SK-N-SH (cell line): ENCODE results near the gene SLC35A3. TPM values are rescaled to one million over a fixed set of nuclear protein-coding genes. Genes with fewer than 3 reads are reported as not detected.

Source experiments
- CTCF ChIA-PET: fragments of 300-600, 350-600 bp; formaldehyde crosslinking; extraction: SDS; loops from one replicate; lab custom pipeline; 2021; lab: Yijun Ruan, JAX
- POLR2A ChIA-PET: fragments of 350-600 bp; sonication (Branson Sonifier 250); formaldehyde crosslinking; extraction: SDS; loops from one replicate; lab custom pipeline; 2020; ENCODE audit warnings: antibody characterized with exemption, inconsistent platforms; lab: Yijun Ruan, JAX
- DNase-seq: peaks from one replicate; pipeline ENCODE4 v3.0.0; 2012
- H2AFZ ChIP-seq: fragments of 200-600 bp; sonication (generic); 2 replicates; pipeline ENCODE4 v1.8.1; 2016; ENCODE audit warnings: antibody characterized with exemption, mild to moderate bottlenecking, low read depth
- H3F3A ChIP-seq: fragments of 200-600 bp; sonication (generic); replicated peaks from 2 replicates; pipeline ENCODE3; 2016; ENCODE audit warnings: antibody characterized with exemption, mild to moderate bottlenecking; ENCODE audit not compliant: insufficient read depth
- H3K27ac ChIP-seq, 2 experiments: fragments of 200-500 bp in 1 of 2; fragments of 200-600 bp in 1 of 2; sonication (Bioruptor generic) in 1 of 2; sonication (generic), shearing (Covaris generic) in 1 of 2; 2 replicates each; pipeline versions ENCODE4 v1.5.1 to v1.6.1; 2014 to 2016; ENCODE audit warnings: low read depth in 2 of 2, inconsistent platforms in 1 of 2, low read length in 1 of 2, mild to moderate bottlenecking in 1 of 2, mixed read lengths in 1 of 2
- H3K27me3 ChIP-seq: fragments of 200-600 bp; sonication (generic), shearing (Covaris generic); 2 replicates; pipeline ENCODE4 v1.6.1; 2016; ENCODE audit warnings: mixed run types; ENCODE audit not compliant: insufficient read depth
- H3K36me3 ChIP-seq, 2 experiments: fragments of 200-500 bp in 1 of 2; fragments of 200-600 bp in 1 of 2; sonication (Bioruptor generic) in 1 of 2; sonication (generic) in 1 of 2; replicated peaks in 1 of 2; 2 replicates each; pipeline versions ENCODE3 to v1.5.1; 2014 to 2016; ENCODE audit warnings: low read length in 1 of 2, mild to moderate bottlenecking in 1 of 2; ENCODE audit not compliant: insufficient read depth in 2 of 2, control insufficient read depth in 1 of 2
- H3K4me1 ChIP-seq, 2 experiments: fragments of 200-500 bp in 1 of 2; fragments of 200-600 bp in 1 of 2; sonication (Bioruptor generic) in 1 of 2; sonication (generic), shearing (Covaris generic) in 1 of 2; 2 replicates each; pipeline versions ENCODE4 v1.5.1 to v1.6.1; 2014 to 2016; ENCODE audit warnings: low read depth in 1 of 2, low read length in 1 of 2, mixed run types in 1 of 2; ENCODE audit not compliant: insufficient read depth in 2 of 2, control insufficient read depth in 1 of 2
- H3K4me2 ChIP-seq: fragments of 200-600 bp; sonication (generic), shearing (Covaris generic); 2 replicates; pipeline ENCODE4 v1.6.1; 2017; ENCODE audit warnings: mixed run types
- H3K4me3 ChIP-seq, 2 experiments: fragments of 200-500 bp in 1 of 2; fragments of 200-600 bp in 1 of 2; sonication (Bioruptor generic) in 1 of 2; sonication (generic), shearing (Covaris generic) in 1 of 2; 2 replicates each; pipeline versions ENCODE4 v1.5.1 to v1.8.1; 2014 to 2016; ENCODE audit warnings: low read depth in 2 of 2, inconsistent platforms in 1 of 2, low read length in 1 of 2, mild to moderate bottlenecking in 1 of 2, mixed read lengths in 1 of 2, moderate library complexity in 1 of 2
- H3K79me2 ChIP-seq: fragments of 200-600 bp; sonication (generic); 2 replicates; pipeline ENCODE4 v1.8.1; 2017; ENCODE audit warnings: mild to moderate bottlenecking; ENCODE audit not compliant: insufficient read depth
- H3K9ac ChIP-seq: fragments of 200-600 bp; sonication (generic); 2 replicates; pipeline ENCODE4 v1.6.1; 2017; ENCODE audit warnings: mixed run types
- H3K9me2 ChIP-seq: fragments of 200-600 bp; sonication (generic); 2 replicates; pipeline ENCODE4 v1.6.1; 2017; ENCODE audit warnings: mixed run types
- H3K9me3 ChIP-seq: fragments of 200-600 bp; sonication (generic); 2 replicates; pipeline ENCODE4 v1.6.1; 2017; ENCODE audit warnings: mixed run types, mild to moderate bottlenecking, moderate library complexity
- H4K20me1 ChIP-seq: fragments of 200-600 bp; sonication (generic); 2 replicates; pipeline ENCODE4 v1.6.1; 2017; ENCODE audit warnings: mild to moderate bottlenecking, mixed run types; ENCODE audit not compliant: insufficient read depth
- CHD2 ChIP-seq: fragments of 150-350 bp; IDR thresholded peaks from 2 replicates; pipeline ENCODE4 v1.6.1; 2018; ENCODE audit warnings: low read length; ENCODE audit not compliant: partially characterized antibody
- EP300 ChIP-seq, 2 experiments: IDR thresholded peaks; 2 replicates each; pipeline versions ENCODE4 v1.4.0 to v1.6.1; 2012; ENCODE audit warnings: borderline replicate concordance in 1 of 2, low read depth in 1 of 2, low read length in 1 of 2
- FOXM1 ChIP-seq: IDR thresholded peaks from 2 replicates; pipeline ENCODE4 v1.4.0; 2012; ENCODE audit warnings: low read depth, mild to moderate bottlenecking
- NRF1 ChIP-seq: IDR thresholded peaks from 2 replicates; pipeline ENCODE4 v1.6.1; 2012; ENCODE audit warnings: low read depth, mild to moderate bottlenecking, low read length
- RAD21 ChIP-seq: IDR thresholded peaks from 2 replicates; pipeline ENCODE4 v1.6.1; 2012; ENCODE audit warnings: mild to moderate bottlenecking, low read length
- TEAD4 ChIP-seq: IDR thresholded peaks from 2 replicates; pipeline ENCODE4 v1.4.0; 2012; ENCODE audit warnings: mild to moderate bottlenecking, borderline replicate concordance; ENCODE audit not compliant: insufficient read depth
- WGBS: methylation state at CpG from one replicate; pipeline ENCODE4 v1.1.6; 2017; ENCODE audit warnings: low lambda C conversion rate; 5-methylcytosine and 5-hydroxymethylcytosine counted together
- polyA plus RNA-seq, 3 experiments: library from polyadenylated mRNA; depleted of rRNA; stranded (reverse); fragments of >200 nt; gene quantifications; 2 replicates each; pipeline ENCODE4 v1.2.3, GENCODE V29; 2012
- TF ChIP-seq, protein P1 (sequence below): fragments of 150-350 bp; IDR thresholded peaks from 2 replicates; pipeline ENCODE4 v1.6.1; 2016; ENCODE audit warnings: mild to moderate bottlenecking, low read depth, low read length
- TF ChIP-seq, protein P2 (sequence below): IDR thresholded peaks from 2 replicates; pipeline ENCODE4; 2012
- TF ChIP-seq, protein P3 (sequence below): IDR thresholded peaks from 2 replicates; pipeline ENCODE4 v1.4.0; 2012; ENCODE audit warnings: low read depth, borderline replicate concordance

SLC35A3 gene
- polyA plus RNA-seq, 1 of the 3 experiments (the other 2 are of a cell fraction) = 5.7 TPM

DNA sequence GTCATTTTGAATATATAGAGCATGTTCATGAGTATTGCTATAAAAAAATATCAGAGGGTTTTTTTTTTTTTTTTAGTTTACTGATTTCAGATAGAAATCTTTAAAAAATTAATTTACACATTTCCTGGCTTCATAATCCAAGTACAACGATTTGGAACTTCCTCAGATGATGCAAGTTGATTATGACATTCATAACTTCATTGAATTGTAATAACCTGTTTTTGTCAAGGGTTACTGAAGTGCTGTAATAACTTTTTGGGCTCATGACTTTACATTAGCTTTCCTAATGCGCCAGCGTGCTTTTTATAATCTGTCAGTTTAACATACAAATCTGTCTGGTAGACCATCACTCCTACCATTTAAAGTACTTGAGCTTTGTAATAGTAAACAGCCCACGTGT, 81.6 kb downstream of the SLC35A3 start (continued):
- TF ChIP-seq, protein P1, sequence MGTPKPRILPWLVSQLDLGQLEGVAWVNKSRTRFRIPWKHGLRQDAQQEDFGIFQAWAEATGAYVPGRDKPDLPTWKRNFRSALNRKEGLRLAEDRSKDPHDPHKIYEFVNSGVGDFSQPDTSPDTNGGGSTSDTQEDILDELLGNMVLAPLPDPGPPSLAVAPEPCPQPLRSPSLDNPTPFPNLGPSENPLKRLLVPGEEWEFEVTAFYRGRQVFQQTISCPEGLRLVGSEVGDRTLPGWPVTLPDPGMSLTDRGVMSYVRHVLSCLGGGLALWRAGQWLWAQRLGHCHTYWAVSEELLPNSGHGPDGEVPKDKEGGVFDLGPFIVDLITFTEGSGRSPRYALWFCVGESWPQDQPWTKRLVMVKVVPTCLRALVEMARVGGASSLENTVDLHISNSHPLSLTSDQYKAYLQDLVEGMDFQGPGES = no peak
- TF ChIP-seq RAD21 = no peak
- TF ChIP-seq, protein P2, sequence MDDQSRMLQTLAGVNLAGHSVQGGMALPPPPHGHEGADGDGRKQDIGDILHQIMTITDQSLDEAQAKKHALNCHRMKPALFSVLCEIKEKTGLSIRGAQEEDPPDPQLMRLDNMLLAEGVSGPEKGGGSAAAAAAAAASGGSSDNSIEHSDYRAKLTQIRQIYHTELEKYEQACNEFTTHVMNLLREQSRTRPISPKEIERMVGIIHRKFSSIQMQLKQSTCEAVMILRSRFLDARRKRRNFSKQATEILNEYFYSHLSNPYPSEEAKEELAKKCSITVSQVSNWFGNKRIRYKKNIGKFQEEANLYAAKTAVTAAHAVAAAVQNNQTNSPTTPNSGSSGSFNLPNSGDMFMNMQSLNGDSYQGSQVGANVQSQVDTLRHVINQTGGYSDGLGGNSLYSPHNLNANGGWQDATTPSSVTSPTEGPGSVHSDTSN = no peak

DNA sequence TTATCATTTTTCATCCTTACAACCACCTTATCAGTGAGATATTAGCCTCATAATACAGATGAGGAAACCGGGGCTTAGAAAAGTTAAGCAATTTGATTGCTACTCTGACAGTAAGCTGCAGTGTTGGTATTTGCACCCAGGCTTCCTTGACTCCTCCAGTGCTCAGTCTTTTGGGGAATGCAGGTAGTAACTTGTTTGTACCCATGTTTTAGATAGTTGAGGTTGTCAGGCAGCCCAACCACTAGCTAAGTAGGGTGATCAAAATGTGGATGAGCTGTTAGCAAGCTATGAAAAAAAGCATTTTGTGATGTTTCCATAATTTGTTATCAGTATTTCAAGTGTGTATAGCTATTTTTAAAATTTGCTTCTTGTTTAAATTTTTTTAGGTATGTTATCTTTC, 82.1 kb downstream of the SLC35A3 start:
- DNase-seq = no peak
- POLR2A ChIA-PET = no interaction called here
- Histone ChIP-seq H3K4me2 (no peak overlapping the region), H3K36me3 (peaks cover 2 to 12% of the 10 kb centered on the region in 2 experiments), H3K4me3 (no peak overlapping the region), H3K9me3 (no peaks in the 10 kb centered on the region), H3K79me2 (peaks cover 83% of the 10 kb centered on the region), H2AFZ (no peak overlapping the region), H3K4me1 (peaks cover 3 to 8% of the 10 kb centered on the region in 2 experiments; a peak in 3 of 4 replicates), H4K20me1 (peaks cover 21% of the 10 kb centered on the region; the same call in 1 of the 2 replicates), H3K27me3 (no peaks in the 10 kb centered on the region), H3F3A (peaks cover 6% of the 10 kb centered on the region), H3K9ac (no peak overlapping the region), H3K27ac (no peak overlapping the region), H3K9me2 (no peaks in the 10 kb centered on the region)
- CTCF ChIA-PET = interaction anchor here (1.1 kb wide), 1 partner anchor 20 kb away, joined by 3 read pairs; no protein-coding TSS in a partner anchor
- 95% methylated on average over 1 of the region's 1 CpG for WGBS
- TF ChIP-seq, protein P3, sequence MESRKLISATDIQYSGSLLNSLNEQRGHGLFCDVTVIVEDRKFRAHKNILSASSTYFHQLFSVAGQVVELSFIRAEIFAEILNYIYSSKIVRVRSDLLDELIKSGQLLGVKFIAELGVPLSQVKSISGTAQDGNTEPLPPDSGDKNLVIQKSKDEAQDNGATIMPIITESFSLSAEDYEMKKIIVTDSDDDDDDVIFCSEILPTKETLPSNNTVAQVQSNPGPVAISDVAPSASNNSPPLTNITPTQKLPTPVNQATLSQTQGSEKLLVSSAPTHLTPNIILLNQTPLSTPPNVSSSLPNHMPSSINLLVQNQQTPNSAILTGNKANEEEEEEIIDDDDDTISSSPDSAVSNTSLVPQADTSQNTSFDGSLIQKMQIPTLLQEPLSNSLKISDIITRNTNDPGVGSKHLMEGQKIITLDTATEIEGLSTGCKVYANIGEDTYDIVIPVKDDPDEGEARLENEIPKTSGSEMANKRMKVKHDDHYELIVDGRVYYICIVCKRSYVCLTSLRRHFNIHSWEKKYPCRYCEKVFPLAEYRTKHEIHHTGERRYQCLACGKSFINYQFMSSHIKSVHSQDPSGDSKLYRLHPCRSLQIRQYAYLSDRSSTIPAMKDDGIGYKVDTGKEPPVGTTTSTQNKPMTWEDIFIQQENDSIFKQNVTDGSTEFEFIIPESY = no peak
- TF ChIP-seq, protein P2 = no peak
- TF ChIP-seq FOXM1 (no peak), EP300 (IDR thresholded peaks at IDR 0.05; ENCODE audit: borderline replicate concordance in 1 of 2, low read depth in 1 of 2, low read length in 1 of 2) (no peak), TEAD4 (no peak), CHD2 (no peak), NRF1 (no peak)
